NCI-H146 treated with DMSO at 0.1 percent for 48 hours (cell line): Measurements from ENCODE around the gene TUBB6.
A peak's percentile ranks its signal among the peaks of the same experiment; 100 is the strongest.

Experiments used
- DNase-seq: peaks from one replicate; lab custom pipeline; 2025; ENCODE audit not compliant: unreplicated experiment; lab: John Stamatoyannopoulos, UW

TUBB6 gene

DNA sequence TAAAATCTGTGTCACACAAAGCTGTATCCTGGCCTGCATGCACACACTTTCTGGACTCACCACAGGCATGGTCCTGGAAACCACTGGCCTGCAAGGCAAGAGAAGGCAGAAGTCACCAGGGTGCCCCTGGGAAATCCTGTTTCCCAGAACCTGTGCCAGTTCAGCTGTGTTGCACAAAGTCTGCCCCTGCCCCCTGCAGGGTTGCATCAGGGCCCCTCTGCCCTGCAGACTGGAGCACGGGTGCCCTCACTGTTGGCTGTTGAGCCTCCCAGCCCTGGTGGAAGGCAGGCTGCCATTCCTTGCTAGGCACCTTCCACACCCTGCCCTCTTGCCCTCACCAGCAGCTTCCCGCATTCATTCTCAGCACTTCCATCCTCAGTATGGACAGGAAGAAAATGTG is 18.0 kb upstream of the TUBB6 start:
- DNase-seq, result no peak

DNA sequence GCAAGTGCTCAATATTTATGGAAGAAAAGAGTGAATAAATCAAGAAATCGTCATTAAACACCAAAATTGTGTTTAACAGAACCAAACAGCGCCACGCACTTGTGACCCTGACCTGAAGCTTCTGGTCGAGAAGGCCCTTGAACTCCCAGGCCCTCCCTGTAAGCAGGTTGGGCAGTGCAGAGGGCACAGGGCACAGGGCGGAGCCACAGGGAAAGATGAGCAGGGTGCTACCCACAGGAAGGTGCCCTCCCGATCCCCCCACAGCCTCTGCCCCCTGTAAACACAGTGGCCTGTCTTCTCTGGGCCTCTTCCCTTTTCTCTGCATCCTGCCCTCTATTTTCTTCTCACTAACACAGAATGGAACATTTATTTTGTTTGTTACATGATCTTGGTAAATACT is 16.9 kb upstream of the TUBB6 start:
- no peak for DNase-seq

DNA sequence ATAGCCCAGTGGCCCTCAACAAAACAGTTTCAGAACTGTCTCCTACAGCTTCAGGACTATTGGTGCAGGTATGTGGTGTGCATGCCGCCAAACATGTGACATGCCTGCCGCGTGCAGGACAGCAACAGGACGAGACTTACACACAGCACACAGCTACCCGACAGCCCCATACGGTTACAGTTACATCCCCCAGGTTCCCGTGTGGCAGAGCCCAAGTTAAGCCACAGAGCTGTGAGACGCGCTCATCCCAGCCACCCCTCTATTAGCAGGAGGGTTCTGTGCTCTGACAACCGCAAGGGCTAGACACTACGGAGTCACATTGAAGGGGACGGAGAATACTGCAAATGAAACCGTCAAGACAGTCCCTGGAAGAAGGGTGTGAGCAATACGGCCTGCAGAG is 16.4 kb upstream of the TUBB6 start:
- no peak for DNase-seq

DNA sequence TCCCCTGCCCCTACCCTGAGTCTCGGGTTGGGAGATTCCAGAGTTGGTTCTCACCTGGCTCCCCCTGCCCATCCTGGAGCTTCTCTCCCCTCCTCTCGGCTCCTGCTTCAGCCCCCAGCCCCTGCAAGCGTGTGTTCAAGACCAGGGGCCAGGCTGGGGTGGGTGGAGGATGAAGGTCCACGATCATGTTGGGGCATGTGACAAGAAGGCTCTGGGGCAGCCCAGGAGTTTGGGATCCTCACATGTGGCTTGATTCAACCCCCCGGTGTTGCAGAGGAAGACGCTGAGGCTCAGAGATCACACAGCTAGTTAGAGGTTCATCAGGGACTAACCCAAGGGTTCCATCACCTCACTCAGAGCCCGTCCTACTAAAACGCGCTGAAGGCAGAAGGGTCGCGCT is 14.2 kb upstream of the TUBB6 start:
- DNase-seq, result no peak

DNA sequence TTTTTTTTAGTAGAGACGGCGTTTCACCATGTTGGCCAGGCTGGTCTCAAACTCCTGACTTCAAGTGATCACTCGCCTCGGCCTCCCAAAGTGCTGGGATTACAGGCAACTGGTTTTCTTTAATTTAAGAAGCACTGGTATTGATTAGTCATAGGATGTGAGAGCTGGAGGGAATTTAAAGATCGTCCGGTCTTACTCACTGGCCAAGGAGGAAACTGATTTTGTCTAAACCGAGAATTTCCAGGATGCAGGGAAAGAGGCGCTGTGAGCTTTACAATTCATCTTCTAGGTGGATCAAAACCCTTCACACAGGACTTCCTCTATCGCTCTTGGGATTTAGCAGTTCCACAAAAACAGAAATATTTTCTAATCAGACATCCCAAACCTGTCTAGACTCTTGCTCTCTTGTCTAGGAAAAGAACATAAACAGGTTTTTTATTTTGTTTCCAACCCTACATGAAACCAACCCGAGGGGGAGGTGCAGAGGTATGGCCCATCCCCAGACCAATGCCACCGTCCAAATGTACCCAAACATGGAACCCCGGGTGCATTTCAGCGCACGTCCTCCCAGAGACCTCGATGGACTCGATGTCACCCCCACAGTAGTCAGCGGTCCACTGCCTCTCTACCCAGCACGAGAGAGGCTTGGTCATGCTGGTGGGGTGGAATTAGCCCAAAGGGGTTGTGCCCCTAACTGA is 12.5 kb upstream of the TUBB6 start:
- no peak for DNase-seq

GRCh38 chr18:12296087-12296403 is 12.0 kb upstream of the TUBB6 start:
- no peak for DNase-seq

GRCh38 chr18:12296457-12296856 is 11.6 kb upstream of the TUBB6 start:
- DNase-seq, result no peak

- no peak for DNase-seq
Measured at GRCh38 chr18:12299862-12300261, 8.2 kb upstream of the TUBB6 start.

GRCh38 chr18:12301263-12302005 is 6.6 kb upstream of the TUBB6 start:
- DNase-seq, result no peak

DNA sequence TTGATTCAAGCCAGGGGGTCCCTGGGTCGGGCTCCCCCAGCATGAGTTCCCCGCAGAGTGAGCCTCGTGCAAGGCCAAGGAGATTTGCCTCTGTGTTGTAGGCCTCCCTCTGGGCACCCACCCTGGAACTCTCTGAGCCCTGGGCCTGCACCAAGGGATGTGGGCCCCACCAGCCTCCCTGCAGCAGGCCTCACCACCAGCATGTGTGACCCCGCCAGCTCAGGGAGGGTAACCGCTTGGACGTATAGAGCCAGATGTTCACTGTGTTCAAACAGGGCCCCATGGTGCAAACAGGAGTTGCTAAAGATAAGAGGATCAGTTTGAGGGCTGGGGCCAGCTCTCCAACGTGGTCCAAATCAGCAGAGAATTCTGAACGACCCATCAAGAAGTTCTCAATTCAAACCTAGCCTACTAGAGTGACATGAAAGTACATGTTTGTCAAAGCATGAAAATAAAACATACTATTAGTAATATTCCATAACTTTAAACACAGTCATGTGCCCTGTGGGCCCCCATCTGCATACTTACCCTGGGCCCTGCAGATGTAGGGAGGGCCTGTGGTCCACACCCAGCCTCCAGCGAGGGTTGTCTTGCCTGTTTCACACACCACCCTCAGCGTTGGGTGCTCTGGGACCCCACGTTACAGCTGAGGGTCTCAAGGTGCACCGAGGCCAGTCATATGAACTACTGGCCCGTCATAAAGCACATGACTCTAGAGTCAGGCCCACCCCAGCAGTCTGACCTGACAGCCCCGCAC is 5.5 kb upstream of the TUBB6 start:
- DNase-seq, result no peak

GRCh38 chr18:12304351-12305210 is 3.5 kb upstream of the TUBB6 start:
- no peak for DNase-seq

DNA sequence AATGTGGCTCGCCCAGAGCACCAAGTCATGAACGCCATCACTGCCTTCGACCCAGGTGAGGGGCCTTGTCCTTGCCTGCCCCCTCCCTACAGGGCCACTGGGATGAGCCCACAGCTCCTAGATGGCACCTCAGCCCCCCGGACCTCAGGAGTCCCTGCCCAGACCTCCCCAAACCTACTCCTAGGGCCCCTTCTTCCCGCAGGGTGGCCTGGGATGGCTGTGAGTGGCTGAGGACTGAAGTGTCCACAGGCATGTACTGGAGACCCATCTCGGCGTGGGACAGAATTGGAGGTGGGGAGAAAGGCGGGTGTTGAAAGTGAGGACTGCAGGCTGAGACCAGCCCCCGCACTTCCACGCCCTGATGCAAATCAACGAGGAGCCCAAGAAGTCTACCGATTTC is 2.8 kb upstream of the TUBB6 start:
- no peak for DNase-seq

- no peak for DNase-seq
Measured at GRCh38 chr18:12305930-12306629, 2.0 kb upstream of the TUBB6 start.

DNA sequence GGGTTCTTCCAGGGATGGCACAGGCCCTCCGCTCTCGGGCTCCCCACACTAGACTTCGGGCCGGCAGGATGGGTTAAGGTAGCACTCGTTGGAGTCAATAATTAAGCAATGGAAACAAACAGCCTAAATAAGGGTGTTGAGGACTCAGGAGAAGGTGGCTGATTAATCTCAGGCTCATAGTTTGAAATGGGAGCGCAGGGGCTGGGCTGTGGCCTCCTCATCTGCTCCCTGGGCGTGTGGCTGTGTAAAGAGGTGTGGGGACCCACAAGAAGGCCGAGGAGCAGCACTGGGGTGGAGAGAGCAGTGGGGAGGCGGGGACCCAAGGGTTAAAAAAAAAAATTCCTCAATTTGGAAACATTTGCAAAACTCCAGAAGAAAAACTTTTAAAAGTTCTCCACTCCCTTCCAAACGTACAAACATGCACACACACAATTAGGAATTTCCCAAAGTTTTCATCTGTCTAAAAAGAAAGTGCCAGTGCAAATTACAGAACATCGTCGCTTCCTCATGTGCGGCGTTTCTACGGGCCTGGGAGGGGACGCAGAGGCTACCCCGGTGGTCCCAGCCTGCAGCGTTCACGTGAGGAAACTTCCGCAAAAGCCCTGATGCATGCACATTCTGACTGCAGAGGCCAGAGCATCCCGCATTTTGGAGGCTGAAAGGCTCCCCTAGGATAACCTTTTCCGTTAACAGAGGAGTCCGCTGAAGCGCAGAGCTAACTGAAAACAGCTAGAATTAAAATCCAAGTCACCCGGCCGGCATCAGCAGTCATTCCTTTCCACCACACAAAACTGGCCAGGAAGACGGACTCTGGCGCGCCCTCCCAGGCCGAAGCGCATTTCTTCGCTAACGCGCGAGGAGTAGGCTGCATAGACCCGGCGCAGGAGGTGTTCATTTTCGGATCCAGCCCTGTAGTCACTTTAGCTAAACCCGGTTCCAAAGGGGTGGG is 1.0 kb upstream of the TUBB6 start:
- no peak for DNase-seq

GRCh38 chr18:12308386-12309100 is 502 bp downstream of the TUBB6 start:
- DNase-seq, result peak; percentile 40

GRCh38 chr18:12309683-12310198 is 1.7 kb downstream of the TUBB6 start:
- DNase-seq, result no peak

DNA sequence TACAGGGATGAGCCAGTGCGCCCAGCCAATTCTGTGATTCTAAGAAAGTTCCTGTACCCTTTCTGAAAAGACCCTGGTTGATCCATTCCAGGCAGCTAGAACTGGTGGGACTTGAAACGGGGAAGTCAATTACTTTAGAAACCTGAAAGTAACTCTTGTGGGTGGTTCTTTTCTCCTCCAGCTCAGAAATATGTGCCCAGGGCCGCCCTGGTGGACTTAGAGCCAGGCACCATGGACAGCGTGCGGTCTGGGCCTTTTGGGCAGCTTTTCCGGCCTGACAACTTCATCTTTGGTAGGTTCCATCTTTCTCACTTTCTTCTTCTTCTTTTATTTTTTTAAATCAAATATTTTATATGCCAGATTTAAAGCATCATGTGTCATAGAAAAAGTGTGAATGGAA is 2.7 kb downstream of the TUBB6 start:
- DNase-seq, result no peak

GRCh38 chr18:12312976-12313375 is 4.9 kb downstream of the TUBB6 start:
- DNase-seq, result no peak
